GM19395 (cell line): Measurements from ENCODE around the gene AP1AR.
"Not testable (repeated sequence)": the region's sequence is repeated elsewhere in the genome, so short reads cannot be mapped to it uniquely, and the experiment has no call there.

ENCODE experiments used
- ATAC-seq: cut with Tn5 transposase; IDR thresholded peaks from one replicate; pipeline ENCODE4 v1.9.1; 2021; ENCODE audit warnings: mild to moderate bottlenecking, moderate library complexity; ENCODE audit not compliant: unreplicated experiment

AP1AR gene, protein sequence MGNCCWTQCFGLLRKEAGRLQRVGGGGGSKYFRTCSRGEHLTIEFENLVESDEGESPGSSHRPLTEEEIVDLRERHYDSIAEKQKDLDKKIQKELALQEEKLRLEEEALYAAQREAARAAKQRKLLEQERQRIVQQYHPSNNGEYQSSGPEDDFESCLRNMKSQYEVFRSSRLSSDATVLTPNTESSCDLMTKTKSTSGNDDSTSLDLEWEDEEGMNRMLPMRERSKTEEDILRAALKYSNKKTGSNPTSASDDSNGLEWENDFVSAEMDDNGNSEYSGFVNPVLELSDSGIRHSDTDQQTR

DNA sequence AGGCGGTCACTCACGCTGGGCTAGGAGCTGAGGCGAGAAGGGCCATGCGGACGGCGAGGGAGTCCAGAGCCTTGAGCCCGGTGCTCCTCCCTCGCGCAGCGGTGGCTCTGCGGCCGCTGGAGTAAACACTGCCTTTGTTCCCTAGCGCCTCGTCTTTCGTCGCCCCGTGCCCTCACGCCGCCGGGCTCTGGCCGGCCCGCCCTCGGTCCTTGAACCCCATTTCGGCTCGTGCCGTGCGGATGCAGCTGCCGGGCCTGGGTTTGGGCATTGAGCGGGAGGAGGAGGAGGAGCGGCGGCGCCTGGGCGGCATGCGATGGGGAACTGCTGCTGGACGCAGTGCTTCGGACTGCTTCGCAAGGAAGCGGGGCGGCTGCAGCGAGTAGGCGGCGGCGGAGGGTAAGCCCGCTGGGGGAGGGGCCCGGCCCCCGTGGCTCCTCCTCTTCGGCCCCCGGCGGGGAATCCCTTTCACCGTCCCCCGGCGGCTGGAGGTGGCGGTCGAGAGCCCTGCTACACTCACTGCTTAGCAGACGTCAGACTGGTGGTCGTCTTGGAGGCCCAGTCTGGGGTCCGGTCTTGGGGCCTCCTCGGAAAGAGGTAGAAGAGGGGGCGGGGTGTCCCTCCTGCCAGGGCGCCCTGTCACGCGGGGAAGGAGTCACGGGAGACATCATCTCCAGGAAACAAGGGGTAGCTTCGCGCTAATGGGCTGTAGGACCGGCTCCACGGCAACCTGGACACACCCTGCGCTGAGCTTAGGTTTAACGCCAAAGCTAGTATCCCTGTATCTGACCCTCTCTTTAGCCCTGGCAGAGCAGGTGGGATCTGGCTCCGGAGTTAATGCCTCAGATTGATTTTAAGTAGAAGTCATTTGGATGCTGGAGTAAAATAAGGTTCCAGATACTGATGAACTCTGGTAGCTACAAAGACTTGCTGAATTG, at the start of gene AP1AR:
Gene AP1AR (plus strand): TSS at position 9 of the 935 bp plus-strand sequence. CDS start 305 bp downstream, at position 314.
- ATAC-seq, result peak; percentile 74

DNA sequence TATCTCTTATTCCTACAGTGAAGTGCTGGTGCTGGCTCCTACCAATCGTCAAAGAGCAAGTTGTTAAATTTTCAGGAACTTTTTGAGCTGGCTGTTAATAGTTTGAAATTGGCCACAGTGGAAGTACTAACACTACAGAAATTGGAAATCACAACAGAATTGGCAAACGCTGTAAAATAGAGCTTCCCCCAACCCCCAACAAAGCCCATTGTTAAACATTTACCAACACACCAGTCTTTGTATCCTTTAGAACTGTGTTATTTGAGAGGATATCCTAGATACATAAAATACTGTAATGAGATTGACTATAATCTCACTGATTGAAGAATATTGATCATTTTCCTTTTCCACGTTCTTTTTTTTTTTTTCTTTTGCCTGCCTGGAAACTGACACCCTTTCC, 49.0 kb upstream of the AP1AR start:
- no peak for ATAC-seq

DNA sequence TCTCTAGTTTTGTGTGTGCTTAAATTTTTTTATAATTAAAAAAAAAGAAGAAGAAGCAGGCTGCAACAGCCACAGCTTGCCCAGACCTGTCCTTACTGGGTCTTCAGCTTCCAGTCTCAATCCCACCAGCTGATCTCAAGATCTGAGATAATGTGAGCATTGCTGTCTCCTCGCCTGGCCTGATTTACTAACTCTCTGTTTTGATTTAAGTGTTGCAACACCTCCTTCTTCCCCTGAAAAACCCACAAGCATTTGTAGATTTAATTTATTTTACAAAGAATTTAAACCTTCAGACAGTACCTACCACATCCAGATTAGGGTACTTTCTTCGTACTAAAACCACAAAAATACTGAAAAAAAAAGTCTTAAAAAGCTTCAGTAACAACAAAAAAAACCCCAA, 48.3 kb upstream of the AP1AR start:
- no peak for ATAC-seq

DNA sequence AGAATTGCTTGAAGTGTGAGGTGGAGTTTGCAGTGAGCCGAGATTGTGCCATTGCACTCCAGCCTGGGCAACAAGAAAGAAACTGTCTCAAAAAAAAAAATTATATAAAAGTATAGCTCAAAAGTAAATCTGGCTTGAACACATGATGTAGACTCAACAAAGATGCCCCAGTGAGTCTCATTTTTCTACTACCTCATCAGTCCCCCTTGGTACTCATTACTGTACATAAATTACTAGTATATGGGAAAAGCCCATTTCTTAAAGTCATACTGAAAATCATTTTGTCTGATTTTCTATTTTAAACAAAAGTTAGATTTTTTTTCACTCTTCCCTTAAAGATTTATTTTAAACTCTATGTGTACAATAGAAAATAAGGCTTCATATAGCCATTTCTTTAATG, 47.1 kb upstream of the AP1AR start:
- ATAC-seq, result no peak

DNA sequence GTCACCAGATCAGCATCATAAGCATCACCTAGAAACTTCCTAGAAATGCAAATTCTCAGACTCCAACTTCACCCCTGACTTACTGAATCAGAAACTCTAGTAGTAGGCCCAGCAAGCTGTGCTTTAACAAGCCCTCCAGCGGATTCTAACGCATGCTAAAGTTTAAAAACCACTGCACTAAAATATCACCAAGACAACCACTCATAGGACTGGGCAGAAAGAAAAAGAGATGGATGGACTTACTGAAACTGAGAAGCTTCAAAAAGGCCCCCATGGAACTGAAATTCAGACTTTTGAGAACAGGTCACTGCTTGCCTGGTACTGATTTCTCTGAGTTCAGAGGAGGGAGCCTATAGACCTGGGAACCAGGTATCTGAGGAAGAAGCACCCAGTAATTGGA, 46.3 kb upstream of the AP1AR start:
- peak; percentile 73 for ATAC-seq

DNA sequence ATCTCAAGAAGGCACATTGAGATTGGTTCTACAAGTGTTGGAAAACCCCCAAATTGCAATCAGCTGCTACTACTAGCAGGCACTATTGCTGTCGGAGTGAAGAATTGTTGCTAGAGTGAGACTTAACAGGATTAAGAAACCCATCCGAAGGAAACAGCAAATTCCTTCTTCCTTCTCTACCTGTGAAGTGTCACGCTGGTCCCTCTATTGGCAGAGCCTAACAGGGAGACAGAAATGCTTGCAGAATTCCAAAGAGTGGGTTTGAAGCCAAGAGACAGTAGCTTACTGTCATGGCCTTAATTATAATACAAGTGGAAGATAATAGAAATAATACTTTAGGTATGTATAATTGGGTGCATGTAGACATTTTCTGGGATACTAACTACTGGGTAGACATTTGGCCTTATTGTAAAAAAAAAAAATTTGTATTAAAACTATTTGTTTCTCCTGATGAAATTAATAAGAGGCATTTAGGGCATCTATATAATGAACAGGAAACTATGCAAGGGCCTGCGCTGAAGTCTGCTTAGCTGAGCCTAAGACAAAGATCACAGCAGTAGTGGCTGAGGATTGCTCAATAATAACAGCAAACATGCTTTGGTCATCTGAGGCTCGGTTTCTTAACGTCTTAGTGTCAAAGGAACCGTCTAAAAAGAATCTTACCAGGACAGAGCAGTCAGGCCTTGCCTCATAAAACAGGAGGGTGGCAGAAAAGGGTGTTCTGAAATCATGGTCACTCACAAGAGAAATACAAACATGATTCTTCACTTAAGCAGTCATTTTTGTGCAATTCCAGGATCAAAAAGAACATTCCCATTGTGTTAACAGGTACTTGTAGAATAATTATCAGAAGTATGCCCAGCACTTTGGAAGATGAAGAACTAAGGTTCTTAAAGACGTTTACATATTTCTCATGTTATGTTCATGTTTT, 45.6 kb upstream of the AP1AR start:
- no peak for ATAC-seq

DNA sequence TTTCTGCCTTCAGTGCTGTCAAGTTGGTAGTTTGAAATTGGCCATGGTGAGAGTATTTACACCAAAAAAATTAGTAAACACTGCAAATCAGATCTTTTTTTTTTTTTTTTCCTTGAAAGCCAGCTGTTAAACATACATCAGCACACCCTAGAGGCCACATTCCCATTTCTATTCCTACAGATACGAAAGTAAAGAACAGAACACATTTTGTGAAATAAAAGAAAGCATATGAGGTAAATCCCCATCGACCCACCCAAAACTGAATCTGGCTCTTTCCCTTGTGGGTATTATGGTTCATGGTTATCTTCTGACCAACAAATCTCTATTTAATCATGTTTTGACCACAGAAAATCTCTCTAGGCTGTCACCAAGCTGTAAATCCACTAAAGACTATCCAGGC, 41.8 kb upstream of the AP1AR start:
- no peak for ATAC-seq

DNA sequence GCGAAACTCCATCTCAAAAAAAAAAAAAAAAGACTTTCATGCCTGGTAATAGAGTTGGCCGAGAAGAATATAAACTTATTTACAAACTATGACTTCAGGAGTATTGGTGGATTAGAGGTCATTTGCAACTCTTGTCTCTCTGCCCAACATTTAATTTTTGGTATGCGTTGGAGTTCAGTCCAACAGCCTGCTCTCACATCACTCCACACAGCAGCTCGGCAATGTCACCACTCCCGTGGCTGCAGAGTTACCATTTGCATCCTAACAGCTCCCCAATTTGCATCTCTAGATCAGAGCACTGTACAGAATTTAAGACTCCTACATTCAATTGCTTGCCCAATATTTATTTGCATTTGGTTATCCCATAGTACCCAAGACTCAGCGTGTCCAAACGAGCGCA, 40.9 kb upstream of the AP1AR start:
- ATAC-seq, result no peak

DNA sequence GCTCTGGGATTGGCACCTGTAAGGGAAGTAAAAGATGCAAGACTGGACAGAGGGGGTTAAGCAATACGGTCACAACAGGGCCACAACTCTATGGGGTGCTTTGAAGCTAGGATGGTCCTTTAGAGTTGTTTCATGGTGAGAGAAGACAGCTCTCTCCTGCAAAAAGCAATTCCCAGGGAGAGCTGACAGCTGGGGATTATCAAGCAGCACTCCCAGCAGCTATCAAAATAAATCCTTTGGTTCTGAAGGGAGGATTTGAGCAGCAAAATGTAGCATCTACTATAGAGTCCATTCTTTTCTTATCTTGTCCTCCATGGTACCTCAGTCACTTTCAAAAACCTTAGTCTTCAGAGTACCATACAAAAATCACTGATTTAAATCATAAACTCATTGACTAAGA, 35.1 kb upstream of the AP1AR start:
- ATAC-seq, result no peak

DNA sequence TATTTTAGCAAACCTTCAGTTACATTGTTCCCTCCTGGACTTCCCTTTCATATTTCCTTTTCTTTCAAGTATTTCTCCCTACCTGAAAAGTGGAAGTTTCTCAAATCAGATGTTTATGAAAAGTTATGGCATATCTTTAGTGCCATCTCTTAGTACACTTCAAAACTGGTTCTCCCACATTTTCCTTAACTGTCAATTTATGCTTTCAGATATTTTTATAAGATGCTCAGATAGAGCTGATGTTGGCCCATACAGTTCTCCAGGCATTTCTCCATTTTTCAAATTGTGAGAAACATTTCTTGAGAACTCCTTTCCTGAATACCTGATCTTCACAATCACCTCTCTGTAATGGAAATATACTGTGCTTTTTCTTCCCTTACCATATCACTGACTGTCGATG, 32.5 kb upstream of the AP1AR start:
- ATAC-seq, result peak; percentile 16

DNA sequence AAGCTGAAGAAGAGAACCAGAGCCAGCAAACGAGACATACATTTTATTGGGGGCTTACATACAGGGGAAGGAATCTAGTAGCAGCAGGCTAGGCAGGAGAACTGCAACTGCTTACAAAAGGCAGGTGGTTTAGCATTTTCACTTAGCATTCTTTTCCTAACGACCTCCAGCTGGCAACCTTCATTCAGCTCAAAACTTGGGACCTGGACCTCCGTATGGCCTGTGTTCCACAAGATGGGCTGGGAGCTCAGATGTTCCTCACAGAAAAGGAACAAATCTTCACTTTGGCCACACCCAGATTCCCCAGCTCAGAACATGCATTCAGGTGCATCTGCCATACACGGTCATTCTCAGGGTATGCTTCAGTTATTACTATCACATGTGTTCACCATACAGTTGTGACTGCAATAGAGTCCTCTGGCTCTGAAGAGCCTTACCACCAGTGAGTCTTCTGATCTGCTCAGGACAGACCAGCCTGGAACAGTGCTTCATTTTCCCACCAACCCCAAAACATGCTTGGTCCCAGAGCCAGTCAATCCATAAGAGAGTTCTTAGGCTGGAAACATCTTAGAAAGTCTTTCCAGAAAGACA, 29.6 kb upstream of the AP1AR start:
- ATAC-seq, result peak; percentile 58

DNA sequence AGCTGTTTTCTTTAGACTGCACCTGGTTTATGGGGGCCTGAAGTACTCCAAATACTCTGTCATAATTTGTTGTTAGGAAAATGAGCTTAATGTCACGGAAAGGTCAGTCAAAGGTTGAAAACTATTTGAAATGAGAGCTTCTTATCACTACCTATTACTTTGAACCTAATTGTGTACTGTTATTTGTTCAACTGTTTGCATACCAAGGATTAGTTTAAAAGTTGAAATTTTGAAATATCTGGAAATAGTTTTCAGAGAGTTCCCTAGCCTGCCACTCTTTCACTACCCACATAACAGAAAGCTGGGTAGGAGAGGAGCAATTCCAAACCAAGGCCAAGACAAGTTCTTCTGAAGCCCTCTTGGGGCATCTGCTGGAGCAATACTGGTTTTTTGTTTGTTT, 28.0 kb upstream of the AP1AR start:
- no peak for ATAC-seq

DNA sequence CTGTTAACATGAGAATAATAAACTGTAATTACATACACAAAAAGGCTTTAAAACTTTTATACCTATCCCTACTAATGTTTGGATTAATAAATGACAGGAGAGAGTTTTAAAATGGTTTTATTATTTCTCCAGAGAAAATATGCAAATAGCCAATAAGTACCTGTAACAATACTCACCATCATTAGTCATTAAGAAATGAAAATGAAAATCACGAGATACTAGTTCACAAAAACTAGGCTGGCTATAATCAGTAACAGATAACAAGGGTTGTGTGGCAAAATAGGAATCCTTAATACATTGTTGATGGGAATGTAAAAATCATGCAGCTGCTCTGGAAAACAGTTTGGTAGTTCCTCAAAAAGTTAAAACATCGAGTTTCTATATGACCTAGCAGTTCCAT, 25.2 kb upstream of the AP1AR start:
- ATAC-seq, result peak; percentile 61

DNA sequence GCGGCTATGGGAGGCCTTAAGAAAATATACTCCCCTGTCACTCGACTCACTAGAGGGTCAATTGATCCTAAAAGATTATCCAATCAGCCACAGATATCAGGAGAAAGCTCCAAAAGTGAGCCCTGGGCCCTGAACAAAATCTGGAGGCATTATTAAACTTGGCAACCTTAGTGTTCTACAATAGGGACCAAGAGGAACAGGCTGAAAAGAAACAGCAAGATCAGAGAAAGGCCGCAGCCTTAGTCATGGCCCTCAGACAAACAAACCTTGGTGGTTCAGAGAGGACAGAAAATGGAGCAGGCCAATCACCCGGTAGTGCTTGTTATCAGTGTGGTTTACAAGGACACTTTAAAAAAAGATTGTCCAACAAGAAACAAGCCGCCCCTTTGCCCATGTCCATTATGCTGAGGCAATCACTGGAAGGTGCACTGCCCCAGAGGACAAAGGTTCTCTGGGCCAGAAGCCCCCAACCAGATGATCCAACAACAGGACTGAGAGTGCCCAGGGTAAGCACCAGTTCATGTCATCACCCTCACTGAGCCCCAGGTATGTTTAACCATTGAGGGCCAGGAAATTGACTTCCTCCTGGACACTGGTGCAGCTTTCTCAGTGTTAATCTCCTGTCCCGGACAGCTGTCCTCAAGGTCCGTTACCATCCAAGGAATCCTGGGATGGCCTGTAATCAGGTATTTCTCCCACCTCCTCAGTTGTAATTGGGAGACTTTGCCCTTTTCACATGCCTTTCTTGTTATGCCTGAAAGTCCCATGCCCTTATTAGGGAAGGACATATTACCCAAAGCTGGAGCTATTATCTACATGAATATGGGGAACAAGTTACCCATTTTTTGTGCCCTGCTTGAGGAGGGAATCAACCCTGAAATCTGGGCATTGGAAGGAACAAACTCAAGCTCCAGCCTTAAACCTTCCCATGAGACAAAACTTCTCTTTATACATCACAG, 23.2 kb upstream of the AP1AR start:
- not testable (repeated sequence) for ATAC-seq

DNA sequence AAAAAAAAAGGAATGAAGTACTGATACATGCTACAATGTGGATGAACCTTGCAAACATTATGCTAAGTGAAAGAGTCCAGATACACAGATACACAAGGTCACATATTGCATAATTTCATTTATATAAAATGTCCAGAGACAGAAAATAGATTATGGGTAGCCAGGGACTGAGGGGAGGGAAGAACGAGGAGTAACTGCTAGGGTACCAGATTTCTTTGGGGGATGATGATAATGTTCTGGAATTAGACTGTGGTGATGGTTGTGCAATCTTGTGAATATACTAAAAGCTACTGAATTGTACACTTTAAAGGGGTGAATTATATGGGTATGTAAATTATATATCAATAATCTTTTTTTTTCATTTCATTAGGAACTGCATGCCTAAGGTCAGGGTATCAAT, 20.8 kb upstream of the AP1AR start:
- ATAC-seq, result no peak

DNA sequence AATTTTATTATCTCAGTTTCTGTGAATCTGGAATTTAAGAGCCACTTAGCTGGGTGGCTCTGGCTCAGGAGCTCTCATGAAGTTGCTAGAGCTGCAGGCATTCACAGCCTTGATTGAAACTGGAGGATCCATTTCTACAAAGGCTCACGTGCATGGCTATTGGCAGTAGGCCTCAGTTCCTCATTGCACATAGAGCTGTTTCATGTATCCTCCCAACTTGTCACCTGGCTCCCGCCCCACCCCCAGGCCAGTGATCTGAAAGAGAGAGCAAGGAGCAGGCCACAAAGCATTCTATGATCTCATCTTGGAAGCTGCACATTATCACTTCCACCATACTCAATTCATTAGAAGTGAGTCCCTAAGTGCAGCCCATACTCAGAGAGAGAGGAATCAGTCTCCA, 18.5 kb upstream of the AP1AR start:
- peak; percentile 81 for ATAC-seq

DNA sequence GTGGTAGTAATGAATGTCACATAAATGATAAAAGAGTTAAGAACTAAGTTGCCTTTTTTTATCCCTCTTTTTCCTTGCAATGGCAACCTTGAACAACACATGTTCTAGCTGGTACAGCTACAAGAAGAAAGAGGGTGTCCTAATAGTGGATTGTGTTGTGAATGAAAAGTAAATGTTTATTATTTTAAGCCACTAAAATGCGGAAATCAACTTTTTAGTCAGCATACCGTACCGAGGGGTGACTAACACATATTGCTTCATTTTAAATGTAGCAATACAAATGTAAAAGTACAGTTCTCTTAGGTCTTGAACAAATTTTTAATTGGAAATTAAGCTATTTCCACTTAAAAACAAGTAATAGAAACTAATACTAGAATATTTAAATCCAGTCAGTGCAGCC, 17.7 kb upstream of the AP1AR start:
- ATAC-seq, result no peak

DNA sequence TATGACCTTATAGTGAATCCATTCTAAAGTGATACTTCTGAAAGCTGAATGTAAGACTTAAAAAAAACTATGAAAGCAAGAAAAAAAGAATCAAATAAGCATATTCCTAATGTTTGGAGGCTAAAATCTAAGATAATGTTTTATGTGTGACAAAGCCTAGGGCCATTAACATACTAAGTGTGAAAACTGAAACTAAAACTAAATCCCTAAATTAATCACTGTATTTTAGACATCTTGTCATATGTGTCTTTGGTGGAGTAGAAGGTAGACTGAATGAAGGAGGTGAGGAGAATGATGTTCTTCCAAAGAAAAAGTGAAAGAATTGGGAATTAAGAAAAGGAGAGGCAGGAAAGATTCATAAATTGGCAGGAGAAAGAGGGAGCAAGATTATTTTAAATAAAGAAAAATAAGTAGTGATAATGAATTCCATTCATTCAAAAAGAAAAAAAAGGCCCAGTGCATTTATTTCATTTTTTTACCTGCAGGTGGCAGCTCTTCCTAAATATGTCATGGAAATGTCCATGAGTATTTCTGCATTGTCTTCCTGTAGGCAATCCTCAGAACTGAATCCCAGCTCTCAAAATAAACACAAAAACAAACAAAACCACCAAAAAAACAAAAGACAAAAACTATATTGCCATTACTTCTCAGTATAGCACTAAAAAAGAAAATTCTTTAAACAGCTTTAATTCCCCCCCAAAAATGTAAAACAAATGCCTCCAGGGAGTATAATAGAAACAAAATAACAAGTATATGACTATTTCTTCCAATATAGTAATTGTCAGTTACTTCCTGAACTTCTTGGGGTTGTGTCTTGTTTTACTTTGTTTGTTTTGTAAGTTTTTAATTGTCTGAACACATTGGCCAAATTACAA, 17.0 kb upstream of the AP1AR start:
- ATAC-seq, result no peak
